ENCODE results near the gene FAM47E. TPM values are rescaled to one million over a fixed set of nuclear protein-coding genes. Genes with fewer than 3 reads are reported as not detected.

The FAM47E gene
- total and polyA plus RNA-seq, 2 of the 8 experiments (the other 6 are each of a cell fraction or from before 2014, with no cell fraction given), result 1.3 to 1.4 TPM

DNA sequence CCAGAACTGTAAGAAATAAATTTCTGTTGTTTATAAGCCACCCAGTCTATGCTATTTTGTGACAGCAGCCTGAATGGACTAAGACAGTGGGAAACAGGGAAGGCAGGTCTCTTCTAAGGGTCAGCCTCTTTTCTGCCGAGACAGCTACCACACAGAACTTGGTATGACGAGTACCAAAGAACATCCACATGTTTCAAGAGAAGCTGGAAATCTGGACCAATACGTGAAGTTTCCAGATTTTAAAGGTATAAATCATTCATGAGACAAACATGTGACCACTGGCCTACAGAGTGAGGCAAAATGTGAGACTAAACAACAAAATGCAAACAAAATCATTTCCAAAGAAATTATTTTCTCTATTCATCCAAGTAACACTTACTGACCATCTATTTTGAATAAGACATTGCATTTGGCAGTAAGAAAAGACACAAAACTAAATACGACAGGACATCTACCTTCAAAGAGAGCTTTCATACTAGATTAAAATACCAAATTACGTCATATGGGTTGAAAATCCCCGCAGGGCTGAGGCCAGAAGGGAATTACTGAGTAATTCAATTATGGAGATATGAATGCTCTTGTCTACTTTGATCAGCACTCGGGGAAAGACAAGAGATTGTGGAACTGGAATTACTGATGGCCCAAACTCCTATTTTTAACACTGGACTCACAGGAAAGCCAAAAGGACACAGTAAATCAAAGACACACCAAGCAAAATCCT lies 45.1 kb upstream of the FAM47E start (continued):
- TF ChIP-seq RNF2 (IDR thresholded peaks at IDR 0.05; ENCODE audit: borderline replicate concordance, low read depth, low read length, missing control alignments, poor library complexity, severe bottlenecking), result no peak
- TF ChIP-seq, protein P1, sequence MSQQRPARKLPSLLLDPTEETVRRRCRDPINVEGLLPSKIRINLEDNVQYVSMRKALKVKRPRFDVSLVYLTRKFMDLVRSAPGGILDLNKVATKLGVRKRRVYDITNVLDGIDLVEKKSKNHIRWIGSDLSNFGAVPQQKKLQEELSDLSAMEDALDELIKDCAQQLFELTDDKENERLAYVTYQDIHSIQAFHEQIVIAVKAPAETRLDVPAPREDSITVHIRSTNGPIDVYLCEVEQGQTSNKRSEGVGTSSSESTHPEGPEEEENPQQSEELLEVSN (IDR thresholded peaks at IDR 0.05), result no peak
- TF ChIP-seq SP1 (IDR thresholded peaks at IDR 0.05; ENCODE audit: low read depth, low read length), result no peak
- TF ChIP-seq GABPA (IDR thresholded peaks at IDR 0.05; ENCODE audit: borderline replicate concordance, insufficient read depth, low read length), result no peak
- no peak for TF ChIP-seq CHD2 (IDR thresholded peaks at IDR 0.05; ENCODE audit: low read length)
- no peak for TF ChIP-seq FOSL1 (IDR thresholded peaks at IDR 0.05; ENCODE audit: insufficient read depth, low read depth, low read length)
- no peak for TF ChIP-seq SIN3A (conservative IDR thresholded peaks at IDR 0.05 in 1 of 2, IDR thresholded peaks at IDR 0.05 in 1 of 2; ENCODE audit: low read depth in 1 of 2, low read length in 2 of 2)
- TF ChIP-seq CBX8 (IDR thresholded peaks at IDR 0.05; ENCODE audit: borderline replicate concordance, low read depth, low read length), result no peak
- TF ChIP-seq BCL11A (IDR thresholded peaks at IDR 0.05; ENCODE audit: low read depth in 2 of 2, low read length in 2 of 2), result no peak

All from H1 (cell line).